HG02642 (cell line): ENCODE data around the gene ZNF827.
A peak's percentile ranks its signal among the peaks of the same experiment; 100 is the strongest.

ENCODE experiments used
- ATAC-seq: cut with Tn5 transposase; IDR thresholded peaks from one replicate; pipeline ENCODE4 v1.9.1; 2021; ENCODE audit warnings: mild to moderate bottlenecking; ENCODE audit not compliant: unreplicated experiment, poor library complexity

The ZNF827 gene

GRCh38 chr4:145934434-145935047 lies 4.1 kb downstream of the ZNF827 start:
- ATAC-seq = no peak

DNA sequence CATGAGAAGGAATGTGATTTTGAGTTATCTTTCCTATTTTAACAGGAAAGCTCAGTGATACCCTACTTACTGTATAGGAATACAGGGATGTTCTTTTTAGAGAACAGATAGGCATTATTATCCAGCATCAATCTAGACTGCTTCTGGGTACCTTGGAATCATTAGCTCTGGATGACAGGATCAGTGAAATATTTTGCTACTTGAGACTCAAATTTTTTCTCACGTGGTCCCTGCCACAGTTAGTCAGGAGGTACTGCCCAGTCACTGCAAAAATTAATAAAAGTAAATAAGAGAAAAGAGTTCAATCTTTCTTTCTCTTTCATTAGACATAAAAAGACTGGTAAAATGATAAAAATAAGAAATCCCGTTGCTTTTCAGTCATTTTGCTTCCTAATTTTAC lies 5.5 kb downstream of the ZNF827 start:
- no peak for ATAC-seq

GRCh38 chr4:145931403-145931802 lies 7.2 kb downstream of the ZNF827 start:
- no peak for ATAC-seq

- no peak for ATAC-seq
Measured at GRCh38 chr4:145930592-145930991, 8.0 kb downstream of the ZNF827 start.

DNA sequence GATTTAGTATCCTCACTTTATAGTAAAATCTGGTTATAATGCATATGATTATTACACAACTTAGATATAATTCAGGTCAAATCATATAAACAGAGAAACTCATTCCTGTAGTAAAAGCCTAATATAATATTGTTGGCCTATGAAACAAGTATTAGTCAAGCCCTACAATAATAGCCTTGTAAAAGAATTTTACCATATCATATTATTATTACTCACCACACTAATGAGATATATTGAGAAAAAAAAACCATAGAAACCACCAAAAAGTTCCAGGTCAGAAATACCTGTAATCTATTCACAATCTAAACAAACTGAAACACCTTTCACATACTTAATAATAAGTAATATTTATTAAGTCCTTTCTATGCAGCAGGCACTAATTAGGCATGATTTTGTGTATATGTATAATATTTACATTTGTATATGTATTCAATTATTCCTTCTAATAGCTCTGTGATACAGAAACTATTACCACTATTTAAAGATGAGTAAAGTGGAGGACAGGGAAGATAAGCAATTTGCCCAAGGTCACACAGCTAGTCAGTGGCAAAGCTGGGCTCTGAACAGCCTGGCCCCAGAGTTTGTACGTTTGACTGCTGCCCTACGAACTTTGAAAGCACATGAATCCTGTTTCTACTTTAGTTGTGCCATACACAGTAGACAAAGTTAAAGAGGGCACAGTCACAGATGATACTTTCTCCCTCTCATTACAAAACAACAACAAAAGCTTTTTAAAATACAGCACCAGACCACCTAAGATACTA lies 9.0 kb downstream of the ZNF827 start:
- ATAC-seq = no peak

GRCh38 chr4:145928748-145929147 lies 9.9 kb downstream of the ZNF827 start:
- ATAC-seq = no peak

GRCh38 chr4:145927030-145927429 lies 11.6 kb downstream of the ZNF827 start:
- ATAC-seq = no peak

DNA sequence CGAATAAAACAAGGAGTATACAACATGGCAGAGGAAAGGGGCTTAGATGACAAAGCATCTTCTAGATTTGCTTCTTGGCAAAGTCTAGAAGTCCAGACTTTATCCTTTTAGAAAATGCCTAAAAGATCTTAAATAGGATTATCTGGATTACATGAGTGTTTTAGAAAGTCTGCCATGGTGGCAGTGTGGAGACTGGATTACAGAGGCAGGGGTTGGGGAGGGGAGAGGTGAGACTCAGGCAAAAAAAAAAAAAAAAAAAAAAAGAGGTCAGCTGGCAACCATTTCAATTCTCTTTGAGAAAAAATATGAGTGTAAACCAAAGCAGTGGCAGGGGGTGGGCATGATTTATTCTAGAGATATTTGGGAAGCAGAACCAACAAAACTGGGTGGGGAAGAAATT lies 17.4 kb downstream of the ZNF827 start:
- ATAC-seq = no peak

GRCh38 chr4:145920205-145920604 lies 18.4 kb downstream of the ZNF827 start:
- ATAC-seq = no peak

- ATAC-seq = no peak
Measured at GRCh38 chr4:145912376-145912775, 26.2 kb downstream of the ZNF827 start.

DNA sequence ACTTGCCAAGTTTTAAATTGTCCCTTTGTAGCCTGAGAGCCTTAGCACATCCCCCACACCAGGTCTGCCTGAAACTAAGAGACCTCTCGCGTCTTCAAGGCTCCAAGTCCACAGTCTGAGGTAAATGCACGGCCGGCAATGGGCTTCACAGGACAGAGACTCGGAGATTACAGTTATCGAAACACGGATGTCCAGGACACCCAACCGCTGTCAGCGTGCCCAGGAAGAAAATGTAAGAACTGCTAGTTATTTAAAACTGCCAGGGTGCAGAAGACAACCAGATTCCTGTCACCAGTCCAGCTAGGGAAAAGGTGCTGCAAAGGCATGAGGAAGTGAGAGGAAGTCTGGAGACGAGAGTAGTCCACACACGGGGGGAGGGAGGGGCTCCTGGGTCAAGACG lies 28.9 kb downstream of the ZNF827 start:
- peak; percentile 5 for ATAC-seq

GRCh38 chr4:145909281-145909715 lies 29.3 kb downstream of the ZNF827 start:
- ATAC-seq = peak; percentile 56

GRCh38 chr4:145907812-145908211 lies 30.8 kb downstream of the ZNF827 start:
- ATAC-seq = no peak

GRCh38 chr4:145907390-145907789 lies 31.2 kb downstream of the ZNF827 start:
- no peak for ATAC-seq

GRCh38 chr4:145904413-145905177 lies 34.0 kb downstream of the ZNF827 start:
- ATAC-seq = no peak

DNA sequence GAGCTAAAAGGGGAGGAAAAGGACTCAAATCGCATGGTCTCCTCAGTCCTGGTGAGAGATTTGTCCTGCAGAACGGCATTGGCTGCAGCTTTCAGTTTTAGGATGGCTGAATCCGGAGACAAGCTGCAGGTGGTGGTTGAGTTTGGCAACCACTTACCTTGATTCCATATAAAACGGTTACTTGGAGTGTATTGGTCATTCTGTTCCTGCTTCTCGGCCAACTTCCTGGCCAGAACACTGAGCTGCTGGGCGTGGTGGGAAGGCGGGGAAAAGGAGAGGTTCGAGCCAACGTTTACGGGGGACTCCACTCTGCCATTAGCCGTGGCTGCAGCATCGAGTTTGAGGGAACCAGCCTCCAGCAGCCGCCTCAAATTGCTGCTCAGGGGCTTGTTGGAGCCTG lies 36.1 kb downstream of the ZNF827 start:
- no peak for ATAC-seq

- ATAC-seq = no peak
Measured at GRCh38 chr4:145899886-145900460, 38.6 kb downstream of the ZNF827 start.

- no peak for ATAC-seq
Measured at GRCh38 chr4:145898926-145899531, 39.6 kb downstream of the ZNF827 start.

DNA sequence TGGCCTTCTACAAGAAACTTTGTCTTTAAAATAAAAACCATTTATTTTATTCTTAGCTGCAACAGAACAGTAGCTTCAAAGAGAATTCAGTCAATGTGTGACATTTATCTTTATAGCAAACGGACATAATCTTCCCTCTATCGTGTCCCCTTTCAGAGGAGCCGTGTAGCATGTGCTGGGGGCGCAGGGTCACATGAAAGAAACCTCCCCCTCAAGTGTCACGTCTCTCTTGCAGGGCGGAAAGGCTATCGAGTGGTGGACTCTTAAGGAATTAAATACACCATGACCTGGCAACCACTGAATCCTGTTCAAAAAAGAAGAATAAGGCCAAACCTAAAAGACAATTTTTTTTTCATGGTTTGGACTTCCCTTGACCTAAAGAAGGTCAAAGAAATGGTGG lies 40.2 kb downstream of the ZNF827 start:
- no peak for ATAC-seq

- ATAC-seq = no peak
Measured at GRCh38 chr4:145895056-145895455, 43.6 kb downstream of the ZNF827 start.

DNA sequence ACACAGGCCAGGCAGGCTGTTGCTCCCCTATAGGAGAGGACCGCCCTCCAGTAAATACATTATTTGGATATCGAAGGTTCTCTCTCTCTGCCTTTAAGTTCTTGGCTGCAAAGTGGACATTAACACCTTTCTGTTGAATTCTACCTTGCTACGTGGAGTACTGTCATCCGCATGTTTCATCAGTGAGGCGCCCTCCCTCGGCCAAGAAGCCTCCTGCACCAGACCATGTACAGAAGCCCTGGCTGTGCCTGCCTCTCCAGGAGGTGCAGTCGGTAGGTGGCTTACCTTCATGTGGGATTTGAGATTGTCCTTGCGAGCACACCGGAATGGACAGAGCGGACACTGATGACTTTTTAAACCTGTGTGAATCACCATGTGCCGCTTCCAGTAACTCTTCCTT lies 46.7 kb downstream of the ZNF827 start:
- ATAC-seq = no peak
